8988T (cell line): ENCODE data around the gene BCO2.
"Not testable (repeated sequence)": the region's sequence is repeated elsewhere in the genome, so short reads cannot be mapped to it uniquely, and the experiment has no call there.

Source experiments
- DNase-seq: peaks from one replicate; pipeline ENCODE4 v3.0.0; 2011

The BCO2 gene, protein sequence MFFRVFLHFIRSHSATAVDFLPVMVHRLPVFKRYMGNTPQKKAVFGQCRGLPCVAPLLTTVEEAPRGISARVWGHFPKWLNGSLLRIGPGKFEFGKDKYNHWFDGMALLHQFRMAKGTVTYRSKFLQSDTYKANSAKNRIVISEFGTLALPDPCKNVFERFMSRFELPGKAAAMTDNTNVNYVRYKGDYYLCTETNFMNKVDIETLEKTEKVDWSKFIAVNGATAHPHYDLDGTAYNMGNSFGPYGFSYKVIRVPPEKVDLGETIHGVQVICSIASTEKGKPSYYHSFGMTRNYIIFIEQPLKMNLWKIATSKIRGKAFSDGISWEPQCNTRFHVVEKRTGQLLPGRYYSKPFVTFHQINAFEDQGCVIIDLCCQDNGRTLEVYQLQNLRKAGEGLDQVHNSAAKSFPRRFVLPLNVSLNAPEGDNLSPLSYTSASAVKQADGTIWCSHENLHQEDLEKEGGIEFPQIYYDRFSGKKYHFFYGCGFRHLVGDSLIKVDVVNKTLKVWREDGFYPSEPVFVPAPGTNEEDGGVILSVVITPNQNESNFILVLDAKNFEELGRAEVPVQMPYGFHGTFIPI

GRCh38 chr11:112174789-112175598, at the start of gene BCO2:
TSS of gene BCO2 (plus strand) at chr11:112175512. CDS start at chr11:112175602, 90 bp downstream.
- no peak for DNase-seq

GRCh38 chr11:112127056-112127455, 48.3 kb upstream of the BCO2 start:
- DNase-seq: no peak

- peak; percentile 38 for DNase-seq
Measured at GRCh38 chr11:112128483-112129121, 46.7 kb upstream of the BCO2 start.

DNA sequence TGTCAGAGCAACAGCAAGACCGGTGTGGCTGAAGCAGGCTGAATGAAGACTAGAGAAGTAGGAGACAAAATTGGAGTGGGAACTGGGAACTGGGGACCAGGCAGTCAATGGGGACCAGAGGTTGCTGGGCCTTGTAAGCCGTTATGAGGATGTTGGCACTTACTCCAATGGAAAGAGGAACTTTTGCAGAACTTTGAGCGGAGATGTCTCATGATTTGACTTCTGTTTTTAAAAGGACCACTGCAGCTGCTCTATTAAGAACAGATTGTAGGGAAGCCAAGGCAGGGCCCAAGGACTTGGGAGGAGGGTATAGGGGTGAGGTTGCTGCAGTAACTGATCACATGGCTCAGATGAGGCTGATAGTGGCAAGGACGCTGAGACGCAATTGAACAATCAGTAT, 45.7 kb upstream of the BCO2 start:
- no peak for DNase-seq

DNA sequence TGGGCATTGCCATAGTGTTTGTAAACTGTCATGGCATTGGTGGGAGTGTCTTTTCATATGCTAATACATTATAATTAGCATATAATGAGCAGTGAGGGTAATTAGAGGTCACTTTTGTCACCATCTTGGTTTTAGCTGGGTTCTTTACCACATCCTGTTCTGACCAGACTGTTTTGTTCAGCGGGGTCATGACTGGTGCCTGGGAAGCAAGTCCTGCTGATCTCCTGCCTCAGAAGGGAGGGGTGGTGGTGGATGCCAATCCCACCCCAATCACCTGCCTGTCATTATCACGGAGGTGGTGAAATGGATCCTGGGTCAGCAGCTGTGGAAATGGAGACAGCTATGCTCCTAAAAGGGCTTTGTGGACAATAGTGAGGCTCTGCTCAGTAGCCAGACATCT, 42.6 kb upstream of the BCO2 start:
- DNase-seq: no peak

DNA sequence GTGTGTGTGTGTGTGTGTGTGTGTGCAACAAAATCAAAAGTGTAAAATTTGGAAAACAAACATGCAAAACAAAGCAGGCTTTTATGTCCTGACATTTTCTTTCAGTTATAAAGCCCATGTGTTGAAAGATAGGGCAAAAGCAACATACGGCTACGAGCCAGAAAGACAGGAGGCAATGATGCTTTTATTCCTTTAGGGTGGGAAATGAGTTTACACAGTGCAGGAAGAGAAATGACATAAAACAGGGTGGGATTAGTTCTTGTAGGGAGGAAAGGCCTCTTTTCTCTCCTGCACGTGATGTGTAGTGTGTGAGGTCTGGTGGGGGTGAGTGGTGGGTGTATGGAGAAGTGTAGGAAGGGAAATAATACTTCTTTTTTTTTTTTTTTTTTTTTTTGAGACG, 40.8 kb upstream of the BCO2 start:
- DNase-seq: no peak

DNA sequence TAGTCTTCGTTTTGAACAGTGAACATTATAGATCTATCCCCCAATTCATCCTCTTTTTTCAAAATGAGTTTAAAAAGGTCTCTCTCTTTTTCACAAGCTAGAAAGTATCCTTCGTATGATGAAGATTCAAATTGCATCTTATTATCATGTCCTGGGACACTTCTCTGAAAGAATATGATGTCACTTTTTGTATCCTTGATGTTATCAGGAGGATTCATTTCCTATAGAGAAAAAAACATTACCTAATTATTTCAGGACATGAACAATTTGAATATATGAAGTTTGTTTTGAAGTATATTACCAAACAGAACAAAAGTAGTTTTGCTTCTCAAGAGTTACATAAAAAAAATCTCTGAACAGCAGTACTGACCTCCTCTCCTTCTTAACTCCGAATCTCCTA, 31.7 kb upstream of the BCO2 start:
- no peak for DNase-seq

DNA sequence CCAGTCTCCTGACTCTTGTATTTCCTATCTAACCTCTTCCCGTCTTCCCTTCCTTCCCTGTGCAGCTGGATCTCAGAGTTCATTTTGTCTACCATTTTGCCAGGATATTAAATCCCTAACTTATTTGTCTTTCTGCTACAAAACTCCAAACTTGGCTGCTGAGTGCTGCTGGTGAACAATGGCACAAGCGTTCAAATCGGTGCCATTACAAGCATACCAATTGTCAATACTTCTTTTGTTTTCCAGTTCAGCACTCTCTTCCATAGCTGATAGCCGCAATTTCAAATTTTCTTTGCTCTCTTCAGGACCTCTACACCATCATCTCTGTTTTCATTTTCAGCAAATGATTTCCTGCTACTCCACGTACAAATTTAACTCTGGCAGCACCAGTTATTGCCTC, 24.8 kb upstream of the BCO2 start:
- no peak for DNase-seq

- no peak for DNase-seq
Measured at GRCh38 chr11:112156153-112156955, 19.0 kb upstream of the BCO2 start.

DNA sequence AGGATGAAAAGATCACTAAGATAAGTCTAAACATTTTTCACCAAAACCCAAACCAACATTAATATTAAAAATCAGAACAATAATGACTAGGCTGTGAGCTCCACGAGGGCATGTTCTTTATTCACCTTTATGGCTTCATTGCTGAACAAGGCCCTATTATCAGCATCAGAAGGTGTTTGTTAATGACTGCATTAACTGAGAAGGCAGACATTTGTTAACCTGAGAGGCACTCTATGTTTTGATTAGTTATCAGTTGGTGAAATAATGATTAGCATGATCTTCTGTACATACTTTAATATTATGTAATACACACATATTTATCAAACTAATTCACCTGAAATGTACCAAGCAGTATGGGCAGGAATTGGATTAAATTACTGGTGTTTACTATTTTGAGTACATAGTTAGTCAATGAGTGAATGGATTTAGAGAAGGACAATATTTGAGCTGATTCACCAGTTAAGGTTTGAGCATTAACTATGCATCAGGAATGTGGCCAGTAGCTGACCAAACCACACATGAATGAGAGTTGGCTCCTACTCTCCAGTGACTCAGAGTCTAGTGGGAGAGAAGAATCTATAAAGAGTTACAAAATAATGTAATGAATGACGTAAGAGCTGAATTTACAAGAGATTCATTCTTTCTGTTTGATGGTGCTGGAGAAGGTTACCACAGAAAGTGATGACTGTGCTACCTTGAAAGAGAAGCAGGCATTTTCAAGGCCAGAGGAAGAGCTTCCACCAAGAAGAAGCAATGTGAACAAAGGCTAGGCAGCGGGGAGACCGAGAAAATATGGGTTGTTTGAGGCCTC, 18.2 kb upstream of the BCO2 start:
- DNase-seq: peak; percentile 42

DNA sequence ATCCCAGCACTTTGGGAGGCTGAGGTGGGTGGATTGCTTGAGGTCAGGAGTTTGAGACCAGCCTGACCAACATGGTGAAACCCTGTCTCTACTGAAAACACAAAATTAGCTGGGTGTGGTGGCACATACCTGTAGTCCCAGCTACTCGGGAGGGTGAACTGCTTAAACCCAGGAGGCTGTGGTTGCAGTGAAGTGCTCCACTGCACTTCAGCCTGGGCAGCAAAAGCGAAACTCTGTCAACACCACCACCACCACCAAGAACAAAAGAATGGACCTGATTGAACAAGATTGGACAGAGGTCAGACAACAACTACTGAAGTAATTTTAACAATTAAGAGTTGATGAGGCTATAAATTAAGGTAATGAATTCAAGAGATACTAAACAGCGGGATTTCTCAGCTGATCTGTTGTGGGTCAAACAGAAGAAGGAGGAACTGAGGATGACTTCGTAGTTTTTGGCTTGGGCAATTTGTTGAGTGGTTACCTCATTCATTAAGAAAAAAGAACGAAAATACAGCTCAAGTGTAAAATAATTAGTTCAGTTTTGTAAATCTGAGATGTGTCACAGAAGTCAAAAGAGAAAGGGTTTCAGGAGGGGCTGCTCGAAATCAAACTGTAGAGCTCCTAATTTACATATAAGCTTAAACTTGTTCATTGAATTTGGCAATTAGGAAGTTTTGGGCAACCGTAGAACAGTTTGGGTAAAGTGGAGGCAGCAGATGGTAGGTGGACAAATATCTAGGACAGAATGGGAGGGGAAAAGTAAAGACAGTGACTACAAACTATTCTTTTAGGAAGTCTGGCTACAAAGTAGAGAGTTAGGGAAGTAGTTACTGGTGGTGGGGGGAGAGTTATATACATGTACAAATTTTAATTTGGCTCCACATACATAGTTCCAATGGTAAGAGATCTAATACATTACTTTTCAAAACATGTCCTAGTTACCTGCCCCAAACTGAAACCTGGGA, 15.9 kb upstream of the BCO2 start:
- no peak for DNase-seq

GRCh38 chr11:112160091-112160848, 15.0 kb upstream of the BCO2 start:
- DNase-seq: no peak

GRCh38 chr11:112161012-112161411, 14.3 kb upstream of the BCO2 start:
- no peak for DNase-seq

GRCh38 chr11:112162200-112162599, 13.1 kb upstream of the BCO2 start:
- DNase-seq: not testable (repeated sequence)

DNA sequence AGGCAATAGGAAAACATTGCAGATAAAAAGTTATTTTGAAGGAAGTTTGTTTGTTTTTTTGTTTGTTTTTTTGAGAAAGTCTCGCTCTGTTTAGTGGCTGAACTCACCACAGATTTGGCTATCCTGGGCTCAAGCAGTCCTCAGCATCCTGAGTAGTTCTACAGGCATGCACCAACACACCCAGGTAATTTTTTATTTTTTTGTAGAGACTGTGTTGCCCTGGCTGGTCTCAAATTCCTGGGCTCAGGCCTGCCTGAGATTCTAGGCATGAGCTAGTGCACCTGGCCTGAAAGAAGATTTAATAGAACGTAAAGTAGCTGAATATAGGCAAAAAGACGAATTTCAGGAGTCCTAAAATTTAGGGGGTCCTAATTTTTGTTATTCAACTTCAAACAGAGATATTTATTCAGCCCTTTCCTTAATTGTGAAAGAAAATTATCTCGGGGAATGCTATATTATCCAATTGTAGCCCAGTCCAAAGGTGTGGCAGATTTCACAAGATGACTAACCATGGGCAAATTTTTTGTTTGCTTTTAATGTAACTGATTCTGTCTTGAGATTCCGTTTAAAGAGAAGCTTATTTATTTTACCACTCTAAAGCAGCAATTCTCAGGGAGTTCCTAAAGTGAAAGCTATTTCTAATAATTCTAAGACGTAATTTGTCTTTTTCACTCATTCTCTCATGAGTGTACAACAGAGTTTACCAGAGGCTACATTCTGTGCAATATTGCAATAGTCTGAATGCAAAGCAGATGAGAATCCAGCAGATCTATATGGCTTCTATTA, 12.4 kb upstream of the BCO2 start:
- DNase-seq: no peak

DNA sequence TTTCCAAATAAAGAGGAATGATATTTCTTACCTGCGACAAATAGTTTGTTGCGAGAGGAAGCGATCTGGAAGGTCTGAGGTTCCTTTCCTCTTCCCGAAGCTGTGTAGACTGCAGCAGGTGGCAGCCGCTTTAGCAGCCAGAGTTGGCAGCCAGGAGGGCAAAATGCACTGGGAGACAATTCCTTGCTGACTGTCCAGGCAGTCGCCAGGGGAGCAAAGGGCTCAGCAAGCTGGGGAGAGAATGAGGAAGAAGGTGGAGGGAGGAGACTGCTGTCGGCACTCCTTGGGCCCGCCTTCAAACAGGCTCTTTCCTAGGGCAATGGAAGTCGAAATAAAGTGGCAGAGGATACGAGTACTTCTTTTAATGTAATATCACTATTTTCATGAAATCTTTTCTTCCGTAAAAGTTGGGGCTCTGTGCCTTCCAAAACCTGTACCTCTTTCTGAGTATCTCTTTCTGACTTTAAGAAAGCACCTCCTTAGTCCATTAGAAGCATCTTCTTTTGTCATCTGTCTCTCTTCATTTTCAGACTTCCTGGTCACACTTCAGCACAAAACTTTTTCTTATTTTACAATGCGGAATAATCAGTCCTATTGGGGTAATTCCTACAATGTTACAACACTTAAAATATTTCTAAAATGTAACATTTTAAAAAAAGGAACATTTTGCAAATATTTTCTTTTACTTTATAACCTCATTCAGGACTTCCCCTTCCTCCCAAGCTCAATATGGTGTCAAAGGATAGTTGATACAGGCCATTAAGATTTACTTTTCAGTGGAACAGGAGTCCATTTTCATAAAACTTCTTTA, 11.2 kb upstream of the BCO2 start, which contains the start of gene IL18:
Gene IL18, minus strand, starts transcription at position 220 of the 811 bp plus-strand sequence. CDS start 9,041 bp downstream, outside the sequence.
- DNase-seq: peak; percentile 46

DNA sequence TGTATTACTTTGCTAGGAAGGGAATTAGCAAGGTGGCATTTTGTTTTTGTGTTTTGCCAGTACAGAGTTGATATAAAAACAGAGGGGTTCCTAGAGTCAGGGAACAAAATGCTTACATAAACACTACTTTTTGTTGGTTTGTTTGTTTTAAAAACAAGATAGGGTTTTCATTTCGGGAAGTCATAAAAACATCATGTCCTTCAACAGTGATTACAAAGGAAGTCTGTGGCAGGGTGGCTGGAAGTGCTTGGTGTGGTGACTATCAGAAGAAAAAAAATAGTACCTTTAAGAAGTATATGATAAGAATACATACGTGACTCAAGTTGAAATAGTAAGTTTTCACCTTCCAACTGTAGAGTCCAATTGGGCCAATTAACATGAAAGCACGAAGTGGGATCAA, 10.3 kb upstream of the BCO2 start:
- no peak for DNase-seq

- no peak for DNase-seq
Measured at GRCh38 chr11:112166562-112166961, 8.8 kb upstream of the BCO2 start.
